A549 (cell line): ENCODE results near the gene MAGED2. TPM values are rescaled to one million over a fixed set of nuclear protein-coding genes. Genes with fewer than 3 reads are reported as not detected.

ENCODE experiments used
- ATAC-seq, 2 experiments: fragments of 200-7000 bp in 1 of 2; fragments of >200 bp in 1 of 2; cut with Nextera tagmentation in 1 of 2; cut with Tn5 transposase in 1 of 2; 3 replicates each; pipeline versions ENCODE4 v1.8.0 to v1.9.1; 2018 to 2020; ENCODE audit warnings: mild to moderate bottlenecking in 1 of 2, moderate library complexity in 1 of 2
- CTCF ChIA-PET: fragments of 300-600 bp; sonication (Branson Sonifier 250); formaldehyde crosslinking; extraction: SDS; loops from one replicate; lab custom pipeline; 2021; ENCODE audit warnings: antibody characterized with exemption, inconsistent platforms; lab: Yijun Ruan, JAX
- POLR2A ChIA-PET: fragments of 350-600 bp; formaldehyde crosslinking; extraction: SDS; loops from one replicate; lab custom pipeline; 2021; ENCODE audit warnings: antibody characterized with exemption, inconsistent platforms; lab: Yijun Ruan, JAX
- DNase-seq, 2 experiments: peaks; one replicate each; pipeline versions ENCODE4 v3.0.0 to v3.0.0-alpha.2; 2011 to 2016; ENCODE audit warnings: low read depth in 1 of 2, low spot score in 1 of 2
- FAIRE-seq: peaks from 2 replicates; lab custom pipeline; 2011; peaks lifted over from hg19 to GRCh38; lab: Jason Lieb, UNC
- H3K27ac ChIP-seq, 2 experiments: fragments of >200 bp; sonication (Bioruptor Twin); formaldehyde crosslinking; 3 replicates each; pipeline ENCODE4 v1.5.1; 2016 to 2017
- H3K4me1 ChIP-seq: fragments of >200 bp; sonication (Bioruptor Twin); formaldehyde crosslinking; 3 replicates; pipeline ENCODE4 v1.6.1; 2016
- H3K4me2 ChIP-seq: fragments of >200 bp; sonication (Bioruptor Twin); formaldehyde crosslinking; 3 replicates; pipeline ENCODE4 v1.6.1; 2016
- H3K4me3 ChIP-seq: fragments of >200 bp; sonication (Bioruptor Twin); formaldehyde crosslinking; 3 replicates; pipeline ENCODE4 v1.5.1; 2016
- H3K9me3 ChIP-seq: fragments of >200 bp; sonication (Bioruptor Twin); formaldehyde crosslinking; 3 replicates; pipeline ENCODE4 v1.6.1; 2016
- ATOH8 ChIP-seq: fragments of 250-450 bp; sonication (Bioruptor Pico); IDR thresholded peaks from 2 replicates; pipeline ENCODE4 v1.5.0; 2020; ENCODE audit warnings: low read depth, mild to moderate bottlenecking, moderate library complexity
- CBX8 ChIP-seq: fragments of 200-600 bp; sonication (generic); IDR thresholded peaks from 2 replicates; pipeline ENCODE4 v1.6.1; 2016
- EP300 ChIP-seq, 2 experiments: fragments of >200 bp; sonication (Bioruptor Twin); formaldehyde crosslinking; IDR thresholded peaks; 2 replicates in 1 of 2; 3 replicates in 1 of 2; pipeline ENCODE4 v1.6.1; 2016 to 2017
- GATA3 ChIP-seq: IDR thresholded peaks from 2 replicates; pipeline ENCODE4 v1.6.1; 2012; ENCODE audit warnings: borderline replicate concordance
- HMGXB4 ChIP-seq: fragments of 250-450 bp; sonication (Bioruptor Pico); IDR thresholded peaks from 2 replicates; pipeline ENCODE4 v1.5.0; 2021; ENCODE audit warnings: mild to moderate bottlenecking, moderate library complexity, borderline replicate concordance
- HOXB13 ChIP-seq: fragments of 250-450 bp; sonication (Bioruptor Pico); IDR thresholded peaks from 2 replicates; pipeline ENCODE4 v1.5.0; 2020; ENCODE audit warnings: low read depth, mild to moderate bottlenecking, moderate library complexity
- JUN ChIP-seq, 2 experiments: fragments of >200 bp; sonication (Bioruptor Twin); formaldehyde crosslinking; IDR thresholded peaks; 2 replicates in 1 of 2; 3 replicates in 1 of 2; pipeline ENCODE4 v1.6.1; 2016 to 2017
- JUNB ChIP-seq: fragments of >200 bp; sonication (Bioruptor Twin); formaldehyde crosslinking; IDR thresholded peaks from 2 replicates; pipeline ENCODE4 v1.6.1; 2016
- KDM1A ChIP-seq: fragments of 200-600 bp; sonication (generic); IDR thresholded peaks from 2 replicates; pipeline ENCODE4 v1.6.1; 2016; ENCODE audit warnings: low read depth, mild to moderate bottlenecking
- NFE2L2 ChIP-seq: fragments of 150-350 bp; conservative IDR thresholded peaks from 2 replicates; pipeline ENCODE4 v1.6.1; 2014; ENCODE audit warnings: low read length
- PHF8 ChIP-seq: fragments of 200-600 bp; sonication (generic); IDR thresholded peaks from 2 replicates; pipeline ENCODE4 v1.6.1; 2016; ENCODE audit warnings: low read depth, mild to moderate bottlenecking, antibody characterized with exemption, moderate library complexity, borderline replicate concordance
- RARB ChIP-seq: fragments of 250-450 bp; sonication (Bioruptor Pico); IDR thresholded peaks from 2 replicates; pipeline ENCODE4 v1.8.0; 2021; ENCODE audit warnings: mild to moderate bottlenecking, moderate library complexity
- REST ChIP-seq: fragments of 200-600 bp; sonication (generic); IDR thresholded peaks from 2 replicates; pipeline ENCODE4 v1.6.1; 2016; ENCODE audit warnings: antibody characterized with exemption, mild to moderate bottlenecking, moderate library complexity
- RNF2 ChIP-seq: fragments of 200-600 bp; sonication (generic); IDR thresholded peaks from 2 replicates; pipeline ENCODE4 v1.6.1; 2016; ENCODE audit warnings: low read depth, mild to moderate bottlenecking, antibody characterized with exemption, moderate library complexity, borderline replicate concordance
- SREBF2 ChIP-seq: fragments of 450-650 bp; IDR thresholded peaks from 2 replicates; pipeline ENCODE4 v1.6.1; 2014; ENCODE audit warnings: mild to moderate bottlenecking, moderate library complexity
- TP53 ChIP-seq: fragments of 250-450 bp; sonication (Bioruptor Pico); IDR thresholded peaks from 2 replicates; pipeline ENCODE4 v1.5.0; 2021; ENCODE audit warnings: mild to moderate bottlenecking, moderate library complexity
- ZC3H11A ChIP-seq: fragments of 450-650 bp; IDR thresholded peaks from 2 replicates; pipeline ENCODE4 v1.6.1; 2014; ENCODE audit warnings: antibody characterized with exemption, mild to moderate bottlenecking
- ZNF302 ChIP-seq: fragments of 250-450 bp; sonication (Bioruptor Pico); IDR thresholded peaks from 2 replicates; pipeline ENCODE4 v1.9.0; 2021; ENCODE audit warnings: inconsistent platforms, mild to moderate bottlenecking, moderate library complexity
- ZSCAN20 ChIP-seq: fragments of 250-450 bp; sonication (Bioruptor Pico); IDR thresholded peaks from 2 replicates; pipeline ENCODE4 v1.8.0; 2022; ENCODE audit warnings: mild to moderate bottlenecking, moderate library complexity
- WGBS: methylation state at CpG from one replicate; pipeline ENCODE4 v1.1.6; 2017; ENCODE audit errors: missing lambda C conversion rate; 5-methylcytosine and 5-hydroxymethylcytosine counted together
- polyA plus RNA-seq, 4 experiments: library from polyadenylated mRNA; depleted of rRNA in 3 of 4; stranded (reverse); fragments of >200 nt; fragmentation: RNase III in 1 of 4; extraction: RNeasy Plus Mini Kit Qiagen cat#74134 plus additional on column Dnase treatment in 1 of 4; gene quantifications; 2 replicates in 3 of 4; 3 replicates in 1 of 4; pipeline ENCODE4 v1.2.3, GENCODE V29; 2011 to 2017

Gene MAGED2
- polyA plus RNA-seq, 2 of the 4 experiments (the other 2 are of a cell fraction): 79.9 to 109 TPM

GRCh38 chrX:54825716-54826438 is 18.3 kb downstream of the MAGED2 start:
- Histone ChIP-seq H3K9me3 (no peaks in the 10 kb centered on the region), H3K27ac (no peak overlapping the region), H3K4me1 (no peaks in the 10 kb centered on the region), H3K4me2 (no peak overlapping the region), H3K4me3 (no peak overlapping the region)
- DNase-seq (peak in 1 of 2 experiments; percentile 5), FAIRE-seq (no peak), ATAC-seq (peak in 1 of 2 experiments; percentile 68; a peak in 2 of 6 replicates)
- ChIA-PET CTCF (no interaction called here), POLR2A (no interaction called here)
- 19% methylated on average over 8 of the region's 8 CpGs for WGBS
- TF ChIP-seq NFE2L2 (no peak), SREBF2 (no peak), HOXB13 (CRISPR knock-in tag) (no peak), ZNF302 (CRISPR knock-in tag) (no peak), JUN (IDR thresholded peaks at IDR 0.05) (no peak), REST (no peak), CBX8 (no peak), RNF2 (no peak), RARB (CRISPR knock-in tag) (no peak)

GRCh38 chrX:54826598-54826997 is 19.1 kb downstream of the MAGED2 start:
- DNase-seq (no peak), FAIRE-seq (no peak), ATAC-seq (no peak)
- TF ChIP-seq ZC3H11A (no peak), TP53 (CRISPR knock-in tag) (no peak), KDM1A (no peak), JUNB (no peak), GATA3 (no peak), ZSCAN20 (no peak), ATOH8 (no peak), PHF8 (no peak), EP300 (IDR thresholded peaks at IDR 0.05) (no peak), HMGXB4 (CRISPR knock-in tag) (no peak)
- Histone ChIP-seq H3K27ac (no peak overlapping the region), H3K9me3 (no peaks in the 10 kb centered on the region), H3K4me3 (no peak overlapping the region), H3K4me2 (no peak overlapping the region), H3K4me1 (no peaks in the 10 kb centered on the region)
- WGBS: 14% methylated on average over 3 of the region's 4 CpGs
- POLR2A ChIA-PET: no interaction called here
- CTCF ChIA-PET: no interaction called here
